ENCODE measurements around the gene RAB44. TPM values are rescaled to one million over a fixed set of nuclear protein-coding genes. Genes with fewer than 3 reads are reported as not detected.

Gene RAB44
- total and polyA plus RNA-seq, 2 of the 13 experiments (the other 11 are each of a cell fraction or from before 2014, with no cell fraction given) = not detected

DNA sequence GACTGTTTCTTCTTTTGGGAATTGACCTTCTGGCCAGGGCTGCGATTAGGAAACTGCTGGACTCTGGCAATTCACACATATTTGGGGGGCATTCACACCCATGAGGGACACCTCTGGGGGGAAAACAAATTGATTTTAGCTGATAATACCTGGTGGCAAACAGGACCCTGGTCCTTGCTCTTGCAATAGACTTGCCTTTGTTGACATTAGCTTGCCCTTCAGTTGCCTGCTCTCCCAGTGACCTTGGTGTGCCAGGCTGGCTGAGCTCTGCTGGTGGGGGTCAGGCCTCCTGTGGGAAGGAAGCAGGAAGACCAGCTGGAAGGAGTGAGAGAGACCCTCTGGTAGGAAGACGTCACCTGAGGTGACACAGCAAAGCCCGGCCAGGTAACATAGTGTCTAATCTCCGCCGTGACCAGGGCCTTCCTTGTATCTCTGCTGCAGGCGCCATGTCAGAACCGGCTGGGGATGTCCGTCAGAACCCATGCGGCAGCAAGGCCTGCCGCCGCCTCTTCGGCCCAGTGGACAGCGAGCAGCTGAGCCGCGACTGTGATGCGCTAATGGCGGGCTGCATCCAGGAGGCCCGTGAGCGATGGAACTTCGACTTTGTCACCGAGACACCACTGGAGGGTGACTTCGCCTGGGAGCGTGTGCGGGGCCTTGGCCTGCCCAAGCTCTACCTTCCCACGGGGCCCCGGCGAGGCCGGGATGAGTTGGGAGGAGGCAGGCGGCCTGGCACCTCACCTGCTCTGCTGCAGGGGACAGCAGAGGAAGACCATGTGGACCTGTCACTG is 13.8 kb upstream of the RAB44 start (continued):
- peak; percentile 86; the same call in 1 of the 2 replicates for TF ChIP-seq ZNF841 (CRISPR knock-in tag; IDR thresholded peaks at IDR 0.05; ENCODE audit: borderline replicate concordance)
- 0 out of 2 replicates have a peak, but pooled peaks have one; percentile 55 for TF ChIP-seq MEF2D (CRISPR knock-in tag; IDR thresholded peaks at IDR 0.05)
- TF ChIP-seq BHLHE40 (IDR thresholded peaks at IDR 0.05; ENCODE audit: low read length) = peak; percentile 30; the same call in 1 of the 2 replicates
- TF ChIP-seq ZNF619 (CRISPR knock-in tag; IDR thresholded peaks at IDR 0.05) = no peak; the same call in 1 of the 2 replicates
- peak; percentile 98 for TF ChIP-seq FOXJ3 (CRISPR knock-in tag; IDR thresholded peaks at IDR 0.05; ENCODE audit: borderline replicate concordance)
- no peak for TF ChIP-seq ZNF44 (CRISPR knock-in tag; IDR thresholded peaks at IDR 0.05)
- TF ChIP-seq ZNF891 (CRISPR knock-in tag; IDR thresholded peaks at IDR 0.05) = no peak
- TF ChIP-seq ZNF703 (CRISPR knock-in tag; IDR thresholded peaks at IDR 0.05; ENCODE audit: borderline replicate concordance) = peak; percentile 100
- TF ChIP-seq ZNF205 (CRISPR knock-in tag; IDR thresholded peaks at IDR 0.05) = peak; percentile 95; the same call in 1 of the 2 replicates
- TF ChIP-seq GZF1 (CRISPR knock-in tag; IDR thresholded peaks at IDR 0.05) = no peak
- 0 out of 2 replicates have a peak, but pooled peaks have one; percentile 73 for TF ChIP-seq ARID2 (CRISPR knock-in tag; IDR thresholded peaks at IDR 0.05; ENCODE audit: borderline replicate concordance)
- TF ChIP-seq, protein P1, sequence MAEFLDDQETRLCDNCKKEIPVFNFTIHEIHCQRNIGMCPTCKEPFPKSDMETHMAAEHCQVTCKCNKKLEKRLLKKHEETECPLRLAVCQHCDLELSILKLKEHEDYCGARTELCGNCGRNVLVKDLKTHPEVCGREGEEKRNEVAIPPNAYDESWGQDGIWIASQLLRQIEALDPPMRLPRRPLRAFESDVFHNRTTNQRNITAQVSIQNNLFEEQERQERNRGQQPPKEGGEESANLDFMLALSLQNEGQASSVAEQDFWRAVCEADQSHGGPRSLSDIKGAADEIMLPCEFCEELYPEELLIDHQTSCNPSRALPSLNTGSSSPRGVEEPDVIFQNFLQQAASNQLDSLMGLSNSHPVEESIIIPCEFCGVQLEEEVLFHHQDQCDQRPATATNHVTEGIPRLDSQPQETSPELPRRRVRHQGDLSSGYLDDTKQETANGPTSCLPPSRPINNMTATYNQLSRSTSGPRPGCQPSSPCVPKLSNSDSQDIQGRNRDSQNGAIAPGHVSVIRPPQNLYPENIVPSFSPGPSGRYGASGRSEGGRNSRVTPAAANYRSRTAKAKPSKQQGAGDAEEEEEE (CRISPR knock-in tag; IDR thresholded peaks at IDR 0.05; ENCODE audit: borderline replicate concordance) = 0 out of 2 replicates have a peak, but pooled peaks have one; percentile 76
- TF ChIP-seq, protein P2, sequence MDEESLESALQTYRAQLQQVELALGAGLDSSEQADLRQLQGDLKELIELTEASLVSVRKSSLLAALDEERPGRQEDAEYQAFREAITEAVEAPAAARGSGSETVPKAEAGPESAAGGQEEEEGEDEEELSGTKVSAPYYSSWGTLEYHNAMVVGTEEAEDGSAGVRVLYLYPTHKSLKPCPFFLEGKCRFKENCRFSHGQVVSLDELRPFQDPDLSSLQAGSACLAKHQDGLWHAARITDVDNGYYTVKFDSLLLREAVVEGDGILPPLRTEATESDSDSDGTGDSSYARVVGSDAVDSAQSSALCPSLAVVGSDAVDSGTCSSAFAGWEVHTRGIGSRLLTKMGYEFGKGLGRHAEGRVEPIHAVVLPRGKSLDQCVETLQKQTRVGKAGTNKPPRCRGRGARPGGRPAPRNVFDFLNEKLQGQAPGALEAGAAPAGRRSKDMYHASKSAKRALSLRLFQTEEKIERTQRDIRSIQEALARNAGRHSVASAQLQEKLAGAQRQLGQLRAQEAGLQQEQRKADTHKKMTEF (CRISPR knock-in tag; IDR thresholded peaks at IDR 0.05) = peak; percentile 95
- TF ChIP-seq FOXK2 (IDR thresholded peaks at IDR 0.05) = no peak
- peak; percentile 25; the same call in 1 of the 2 replicates for TF ChIP-seq ZNF12 (CRISPR knock-in tag; IDR thresholded peaks at IDR 0.05)
- TF ChIP-seq FOXA3 (CRISPR knock-in tag; IDR thresholded peaks at IDR 0.05) = peak; percentile 98
- TF ChIP-seq DNMT1 (CRISPR knock-in tag; IDR thresholded peaks at IDR 0.05) = peak; percentile 67; the same call in 1 of the 2 replicates
- no peak for TF ChIP-seq MAFK (conservative IDR thresholded peaks at IDR 0.05 in 1 of 2, IDR thresholded peaks at IDR 0.05 in 1 of 2; ENCODE audit: low read length in 2 of 2)
- TF ChIP-seq ELF3 (CRISPR knock-in tag; IDR thresholded peaks at IDR 0.05) = peak; percentile 62
- TF ChIP-seq, protein P3, sequence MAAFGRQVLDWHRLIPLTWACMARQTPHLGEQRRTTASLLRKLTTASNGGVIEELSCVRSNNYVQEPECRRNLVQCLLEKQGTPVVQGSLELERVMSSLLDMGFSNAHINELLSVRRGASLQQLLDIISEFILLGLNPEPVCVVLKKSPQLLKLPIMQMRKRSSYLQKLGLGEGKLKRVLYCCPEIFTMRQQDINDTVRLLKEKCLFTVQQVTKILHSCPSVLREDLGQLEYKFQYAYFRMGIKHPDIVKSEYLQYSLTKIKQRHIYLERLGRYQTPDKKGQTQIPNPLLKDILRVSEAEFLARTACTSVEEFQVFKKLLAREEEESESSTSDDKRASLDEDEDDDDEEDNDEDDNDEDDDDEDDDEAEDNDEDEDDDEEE (CRISPR knock-in tag; IDR thresholded peaks at IDR 0.05) = no peak
- TF ChIP-seq ZNF713 (CRISPR knock-in tag; IDR thresholded peaks at IDR 0.05) = no peak
- peak; percentile 90; the same call in 1 of the 2 replicates for TF ChIP-seq ZNF564 (CRISPR knock-in tag; IDR thresholded peaks at IDR 0.05)
- peak; percentile 94 for TF ChIP-seq NFIC (IDR thresholded peaks at IDR 0.05; ENCODE audit: low read length)
- TF ChIP-seq HHEX (CRISPR knock-in tag; IDR thresholded peaks at IDR 0.05) = peak; percentile 100
- TF ChIP-seq ZNF747 (CRISPR knock-in tag; IDR thresholded peaks at IDR 0.05; ENCODE audit: borderline replicate concordance) = peak; percentile 92
- TF ChIP-seq ADNP (CRISPR knock-in tag; IDR thresholded peaks at IDR 0.05) = no peak
- no peak for TF ChIP-seq ZKSCAN5 (CRISPR knock-in tag; IDR thresholded peaks at IDR 0.05)
- TF ChIP-seq GABPA (IDR thresholded peaks at IDR 0.05; ENCODE audit: low read depth, low read length) = no peak
- TF ChIP-seq GABPA (CRISPR knock-in tag; IDR thresholded peaks at IDR 0.05; ENCODE audit: low read depth) = 0 out of 2 replicates have a peak, but pooled peaks have one; percentile 28
